GF-D8 (cell line): Measurements from ENCODE around the gene RNF144A.
"Not testable (repeated sequence)": the region's sequence is repeated elsewhere in the genome, so short reads cannot be mapped to it uniquely, and the experiment has no call there.

Experiments used
- DNase-seq: peaks from one replicate; lab custom pipeline; 2025; lab: John Stamatoyannopoulos, UW

The RNF144A gene

DNA sequence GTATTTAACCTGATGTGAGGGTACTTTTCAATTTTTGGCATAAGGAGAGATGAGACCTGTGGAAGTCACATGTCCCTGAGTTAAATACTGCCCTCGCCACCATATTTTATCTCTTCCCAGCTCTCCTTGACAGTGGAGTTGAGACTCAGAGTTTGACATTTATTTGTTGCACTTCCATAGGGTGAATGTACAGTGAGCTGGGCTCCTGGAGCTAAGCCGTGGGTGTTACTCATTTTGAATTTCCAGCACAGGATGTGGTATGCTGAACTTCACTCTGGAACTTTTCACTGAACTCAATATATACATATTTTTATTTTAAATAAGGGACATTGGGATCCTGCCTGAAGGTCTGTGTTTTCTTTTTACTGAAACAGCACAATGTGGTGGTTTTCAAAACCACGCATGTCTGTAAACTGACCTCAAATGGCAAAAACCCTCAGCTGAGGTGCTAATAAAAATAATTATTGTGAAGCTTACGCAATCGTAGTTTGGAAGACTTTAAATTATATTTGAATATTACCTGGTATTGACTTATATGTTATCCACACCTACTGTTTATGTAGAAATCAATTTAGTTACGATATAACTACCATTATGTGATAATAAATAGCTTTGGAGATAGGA, 12.1 kb downstream of the RNF144A start:
- no peak for DNase-seq

DNA sequence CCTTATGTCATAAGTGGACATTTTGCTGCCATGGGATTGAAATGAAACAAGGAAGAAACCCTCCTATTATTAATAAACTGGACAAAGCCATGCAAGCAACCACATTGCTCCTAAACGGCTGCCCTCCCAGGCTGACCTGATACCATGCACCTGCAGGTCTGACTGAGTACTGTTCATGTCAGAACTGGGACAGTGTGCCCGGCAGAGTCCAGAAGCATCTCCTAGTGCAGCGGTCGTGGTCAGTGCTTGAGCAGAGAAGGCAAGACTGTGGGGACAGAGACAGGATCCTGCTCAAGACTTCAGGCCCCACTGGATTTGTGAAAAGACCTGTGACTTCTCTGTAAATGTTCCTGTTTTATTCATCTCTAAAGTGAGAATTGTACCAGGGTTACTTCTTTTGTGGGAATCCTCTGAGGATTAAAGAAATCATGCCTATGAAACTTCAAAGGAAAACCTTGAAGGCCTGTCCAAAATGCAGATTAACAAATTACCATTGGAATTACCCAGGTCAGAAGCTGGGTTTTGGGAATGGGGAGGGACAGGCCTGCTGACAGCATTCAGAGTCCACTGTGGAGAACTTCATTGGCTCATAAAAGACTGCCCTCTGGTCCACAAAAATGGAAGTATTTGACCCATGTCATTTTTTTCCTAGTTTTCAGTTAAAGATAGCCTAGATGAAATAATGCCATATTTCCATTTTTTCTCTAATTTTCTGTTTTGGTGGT, 13.9 kb downstream of the RNF144A start:
- no peak for DNase-seq

GRCh38 chr2:6931753-6932152, 14.5 kb downstream of the RNF144A start:
- DNase-seq = no peak

DNA sequence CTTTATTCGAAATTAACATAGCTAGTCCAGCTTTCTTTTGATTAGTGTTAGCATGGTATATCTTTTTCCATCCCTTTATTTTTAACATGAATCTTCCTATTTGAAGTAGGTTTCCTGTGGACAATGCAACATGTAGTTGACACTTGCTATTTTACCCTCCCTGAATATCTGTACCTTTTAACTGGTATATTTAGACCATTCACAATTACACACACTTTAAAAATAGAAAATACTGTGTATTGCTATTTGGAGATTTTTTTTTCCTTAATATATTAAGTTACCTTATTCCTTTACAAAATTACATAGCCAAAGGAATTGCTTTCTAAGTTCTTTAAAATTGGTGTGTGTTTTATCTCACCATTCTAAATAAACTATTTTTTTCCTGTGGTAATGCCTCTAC, 15.0 kb downstream of the RNF144A start:
- no peak for DNase-seq

GRCh38 chr2:6932828-6933227, 15.6 kb downstream of the RNF144A start:
- DNase-seq = no peak

GRCh38 chr2:6933911-6934310, 16.7 kb downstream of the RNF144A start:
- no peak for DNase-seq

DNA sequence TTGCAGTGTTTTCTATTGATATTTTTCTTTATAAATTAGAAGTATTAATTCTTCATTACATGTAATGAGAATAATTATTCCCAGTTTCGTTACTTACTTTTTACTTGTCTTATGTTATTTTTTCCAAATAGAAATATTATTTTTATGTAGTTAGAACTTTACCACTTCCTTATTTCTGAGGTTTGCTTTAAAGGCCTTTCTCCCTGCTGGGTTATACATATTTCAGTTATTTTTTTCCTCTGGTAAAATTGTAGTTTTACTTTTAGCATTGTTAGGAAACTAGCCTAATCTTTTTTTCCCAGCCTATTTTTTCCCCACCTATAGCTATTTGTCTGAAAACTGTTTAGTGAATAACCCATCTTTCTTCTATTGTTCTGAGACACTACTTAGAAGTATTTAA, 17.1 kb downstream of the RNF144A start:
- peak; percentile 24 for DNase-seq

DNA sequence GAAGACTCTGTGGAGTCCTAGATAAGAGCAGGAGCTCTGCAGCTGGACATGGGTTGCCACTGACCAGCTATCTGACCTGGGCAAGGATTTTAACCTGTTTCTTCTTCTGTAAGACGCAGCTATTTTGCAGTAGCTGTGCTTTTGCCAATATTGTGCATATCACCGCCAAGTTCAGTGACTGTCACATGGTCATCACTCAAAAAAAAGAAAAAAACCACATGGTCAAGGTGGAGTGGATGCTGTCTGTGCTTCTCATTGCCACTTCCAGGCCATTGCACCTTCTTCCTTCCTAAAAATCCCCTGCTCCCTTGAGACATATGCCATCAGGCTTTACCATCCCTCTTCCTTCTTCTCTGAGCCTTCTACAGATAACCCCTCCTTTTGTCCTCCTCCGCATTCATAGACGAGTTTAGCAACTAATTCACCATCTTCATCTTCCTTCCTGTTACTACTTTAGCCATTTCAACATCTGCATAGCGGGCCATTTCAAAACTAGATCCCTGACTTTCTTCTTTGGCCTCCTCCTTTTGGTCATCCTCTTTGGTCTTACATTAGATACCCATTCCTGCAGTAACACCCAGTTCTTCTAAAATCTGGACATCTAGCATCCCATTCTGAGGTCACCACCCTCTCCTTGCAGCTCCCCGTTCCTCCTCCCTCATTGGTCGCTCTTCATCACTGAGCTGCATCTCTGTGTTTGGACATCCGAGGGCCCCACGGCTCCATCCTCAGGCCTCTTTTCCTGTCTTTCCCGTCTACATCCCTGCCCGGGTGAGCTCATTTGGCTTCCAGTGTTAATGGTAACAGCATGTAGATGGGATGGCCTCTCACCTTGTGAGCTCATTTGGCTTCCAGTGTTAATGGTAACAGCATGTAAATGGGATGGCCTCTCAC, 17.8 kb downstream of the RNF144A start:
- DNase-seq = peak; percentile 67

DNA sequence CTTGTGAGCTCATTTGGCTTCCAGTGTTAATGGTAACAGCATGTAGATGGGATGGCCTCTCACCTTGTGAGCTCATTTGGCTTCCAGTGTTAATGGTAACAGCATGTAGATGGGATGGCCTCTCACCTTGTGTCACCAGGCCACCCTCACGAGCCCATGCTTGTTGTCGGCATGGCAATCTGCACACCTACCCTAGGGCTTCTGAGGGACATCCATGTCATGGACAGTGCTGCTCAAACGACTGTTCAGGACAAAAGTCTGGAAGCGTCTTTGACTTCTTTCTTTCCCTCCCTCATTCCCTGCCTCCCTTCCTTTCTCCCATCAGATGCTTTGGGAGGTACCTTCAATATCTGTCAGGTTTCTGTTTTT, 18.4 kb downstream of the RNF144A start:
- DNase-seq = not testable (repeated sequence)

DNA sequence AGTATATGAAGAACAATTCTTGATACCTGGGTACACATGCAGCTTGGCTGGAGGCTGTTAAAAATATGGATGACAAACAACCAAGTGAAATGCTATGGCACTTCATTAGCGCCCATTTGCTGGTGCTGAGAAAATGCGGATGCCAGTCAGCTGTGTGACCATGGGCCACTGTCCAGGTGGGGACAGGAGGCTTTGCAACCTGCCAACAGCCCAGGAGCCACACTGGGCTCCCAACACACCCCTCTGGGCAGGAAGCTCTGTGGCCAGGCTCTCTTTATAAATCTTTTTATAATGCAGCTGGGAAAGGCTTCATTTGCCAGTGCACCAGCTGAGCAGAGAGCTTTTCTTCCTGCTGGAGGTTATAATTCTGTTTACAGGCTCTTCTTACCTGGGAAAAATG, 19.9 kb downstream of the RNF144A start:
- no peak for DNase-seq

DNA sequence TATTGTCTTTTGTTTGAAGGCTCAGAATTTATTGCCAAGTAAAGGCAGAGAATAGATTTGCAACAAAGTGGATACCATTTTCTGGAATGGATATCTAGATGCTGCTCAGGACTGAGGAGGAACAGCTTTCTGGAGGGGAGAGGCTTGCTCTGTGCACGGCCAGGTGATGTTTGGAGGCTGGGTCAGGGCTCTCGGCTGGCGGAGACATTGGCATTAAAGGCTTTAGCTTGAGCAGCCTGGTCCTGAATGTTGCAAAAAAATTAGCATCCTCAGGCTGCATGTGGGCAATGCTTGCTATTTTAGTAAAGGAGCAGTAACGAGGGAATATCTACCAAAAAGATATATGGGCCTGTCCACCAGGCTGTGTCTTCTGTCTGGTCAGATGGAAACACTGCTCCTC, 20.4 kb downstream of the RNF144A start:
- DNase-seq = no peak

GRCh38 chr2:6939071-6939470, 21.9 kb downstream of the RNF144A start:
- DNase-seq = no peak

DNA sequence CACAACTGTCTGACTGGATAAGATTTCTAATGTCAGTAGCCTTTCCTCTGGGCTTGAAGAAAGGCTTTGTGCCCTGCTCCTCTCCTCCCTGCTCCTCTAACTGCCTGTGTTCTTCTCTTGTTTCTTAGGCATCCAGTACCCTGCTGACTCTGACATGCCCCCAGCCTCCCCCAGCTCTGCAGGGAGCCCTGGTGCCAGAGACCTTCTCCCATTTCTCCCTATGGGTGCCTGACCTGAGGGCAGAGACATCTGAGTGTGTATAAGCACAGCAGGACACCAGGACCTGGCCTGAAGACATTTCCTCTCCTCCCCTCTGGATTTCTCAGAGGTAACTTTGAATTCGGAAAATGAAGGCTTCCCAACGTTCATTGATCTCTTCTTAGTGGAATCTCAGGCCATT, 23.6 kb downstream of the RNF144A start:
- DNase-seq = no peak

DNA sequence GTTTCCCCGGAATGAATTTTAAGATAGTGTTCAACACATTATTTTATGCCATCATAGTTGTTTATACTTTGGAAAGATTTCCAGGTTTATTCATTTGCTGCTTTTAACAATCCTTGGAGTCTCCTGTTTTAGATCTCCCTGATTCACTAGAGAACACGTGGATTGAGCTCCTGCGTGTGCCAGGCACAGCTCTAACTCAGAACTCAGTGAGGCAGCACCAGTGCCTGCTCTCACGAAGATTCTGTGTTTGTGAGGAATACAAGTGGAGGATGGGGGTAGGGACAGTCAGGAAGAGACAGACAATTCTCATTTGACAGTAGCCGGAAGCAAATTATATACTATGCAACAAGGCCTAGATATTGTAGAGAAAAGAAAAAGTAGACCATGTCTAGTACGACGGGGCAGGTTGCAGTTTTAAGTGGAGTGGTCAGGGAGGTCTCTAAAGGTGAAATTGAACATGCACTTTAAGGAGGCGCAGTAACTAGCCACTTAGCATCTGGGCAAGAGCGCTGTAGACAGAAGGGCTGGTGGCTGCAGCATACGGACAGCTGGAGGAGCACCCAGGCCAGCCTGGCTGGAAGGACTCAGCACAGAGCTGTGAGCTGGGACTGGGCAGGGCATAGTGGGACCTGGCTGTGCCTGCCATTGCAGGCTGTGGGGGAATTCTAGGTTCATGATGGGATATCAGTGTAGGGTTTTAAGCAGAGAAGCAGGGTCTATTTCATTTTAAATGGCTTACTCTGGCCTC, 24.3 kb downstream of the RNF144A start:
- no peak for DNase-seq

- DNase-seq = no peak
Measured at GRCh38 chr2:6942848-6943247, 25.6 kb downstream of the RNF144A start.

GRCh38 chr2:6943523-6943922, 26.3 kb downstream of the RNF144A start:
- DNase-seq = no peak

GRCh38 chr2:6943971-6944370, 26.8 kb downstream of the RNF144A start:
- no peak for DNase-seq

GRCh38 chr2:6944555-6944954, 27.3 kb downstream of the RNF144A start:
- no peak for DNase-seq

GRCh38 chr2:6945087-6945813, 28.0 kb downstream of the RNF144A start:
- no peak for DNase-seq

- DNase-seq = no peak
Measured at GRCh38 chr2:6945821-6946220, 28.6 kb downstream of the RNF144A start.

GRCh38 chr2:6946722-6947121, 29.5 kb downstream of the RNF144A start:
- DNase-seq = no peak
